Vagina (tissue), 2 donors: ENCODE data around the gene NFIA.

ENCODE experiments used
- POLR2A ChIP-seq, 2 donors: fragments of 450-650 bp; IDR thresholded peaks; one replicate each; pipeline ENCODE4 v1.6.1; 2017; ENCODE audit warnings: antibody characterized with exemption in 2 of 2, mild to moderate bottlenecking in 2 of 2, moderate library complexity in 2 of 2
- POLR2AphosphoS5 ChIP-seq, 2 donors: sonication (generic); formaldehyde crosslinking; IDR thresholded peaks; one replicate each; pipeline ENCODE4 v1.9.0; 2017; ENCODE audit warnings: antibody characterized with exemption in 2 of 2, mild to moderate bottlenecking in 2 of 2, low read depth in 1 of 2; ENCODE audit not compliant: insufficient read depth in 1 of 2
- TF ChIP-seq, protein P1 (sequence below), 3 experiments: fragments of 450-650 bp in 2 of 3; fragments of 200-600 bp in 1 of 3; sonication (generic) in 1 of 3; IDR thresholded peaks; one replicate each; pipeline ENCODE4 v1.5.1; 2017 to 2019; ENCODE audit warnings: antibody characterized with exemption in 3 of 3, mild to moderate bottlenecking in 2 of 3, moderate library complexity in 2 of 3

DNA sequence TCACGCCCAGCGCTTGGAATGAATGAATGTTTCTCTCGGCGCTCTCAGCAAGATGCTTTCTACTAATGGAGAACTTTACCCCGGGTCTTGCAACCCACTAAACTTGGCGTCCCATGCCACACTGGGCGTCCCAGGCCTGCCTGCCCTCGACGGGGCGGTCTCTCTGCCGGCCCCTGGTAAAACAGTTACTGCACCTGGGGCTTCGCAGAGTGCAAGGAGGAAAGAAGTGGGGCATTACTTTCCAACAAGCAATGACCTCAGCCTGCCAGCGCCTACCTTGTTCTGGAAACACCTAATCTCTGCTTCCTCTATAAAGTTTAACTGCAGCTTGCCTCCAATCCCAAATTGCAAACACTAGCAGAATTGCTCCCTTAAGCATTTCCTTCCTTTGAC is 27.8 kb upstream of the NFIA start:
- TF ChIP-seq POLR2A (IDR thresholded peaks at IDR 0.05) (no peak), POLR2AphosphoS5 (IDR thresholded peaks at IDR 0.05; ENCODE audit: insufficient read depth in 1 of 2, low read depth in 1 of 2) (no peak)
- TF ChIP-seq, protein P1, sequence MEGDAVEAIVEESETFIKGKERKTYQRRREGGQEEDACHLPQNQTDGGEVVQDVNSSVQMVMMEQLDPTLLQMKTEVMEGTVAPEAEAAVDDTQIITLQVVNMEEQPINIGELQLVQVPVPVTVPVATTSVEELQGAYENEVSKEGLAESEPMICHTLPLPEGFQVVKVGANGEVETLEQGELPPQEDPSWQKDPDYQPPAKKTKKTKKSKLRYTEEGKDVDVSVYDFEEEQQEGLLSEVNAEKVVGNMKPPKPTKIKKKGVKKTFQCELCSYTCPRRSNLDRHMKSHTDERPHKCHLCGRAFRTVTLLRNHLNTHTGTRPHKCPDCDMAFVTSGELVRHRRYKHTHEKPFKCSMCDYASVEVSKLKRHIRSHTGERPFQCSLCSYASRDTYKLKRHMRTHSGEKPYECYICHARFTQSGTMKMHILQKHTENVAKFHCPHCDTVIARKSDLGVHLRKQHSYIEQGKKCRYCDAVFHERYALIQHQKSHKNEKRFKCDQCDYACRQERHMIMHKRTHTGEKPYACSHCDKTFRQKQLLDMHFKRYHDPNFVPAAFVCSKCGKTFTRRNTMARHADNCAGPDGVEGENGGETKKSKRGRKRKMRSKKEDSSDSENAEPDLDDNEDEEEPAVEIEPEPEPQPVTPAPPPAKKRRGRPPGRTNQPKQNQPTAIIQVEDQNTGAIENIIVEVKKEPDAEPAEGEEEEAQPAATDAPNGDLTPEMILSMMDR (IDR thresholded peaks at IDR 0.05): no peak
